GM18907 (cell line): Measurements from ENCODE around the gene SLFNL1.
A peak's percentile ranks its signal among the peaks of the same experiment; 100 is the strongest.

Experiments used
- ATAC-seq: cut with Tn5 transposase; IDR thresholded peaks from one replicate; pipeline ENCODE4 v1.9.1; 2021; ENCODE audit warnings: mild to moderate bottlenecking, moderate library complexity; ENCODE audit not compliant: unreplicated experiment

Gene SLFNL1

DNA sequence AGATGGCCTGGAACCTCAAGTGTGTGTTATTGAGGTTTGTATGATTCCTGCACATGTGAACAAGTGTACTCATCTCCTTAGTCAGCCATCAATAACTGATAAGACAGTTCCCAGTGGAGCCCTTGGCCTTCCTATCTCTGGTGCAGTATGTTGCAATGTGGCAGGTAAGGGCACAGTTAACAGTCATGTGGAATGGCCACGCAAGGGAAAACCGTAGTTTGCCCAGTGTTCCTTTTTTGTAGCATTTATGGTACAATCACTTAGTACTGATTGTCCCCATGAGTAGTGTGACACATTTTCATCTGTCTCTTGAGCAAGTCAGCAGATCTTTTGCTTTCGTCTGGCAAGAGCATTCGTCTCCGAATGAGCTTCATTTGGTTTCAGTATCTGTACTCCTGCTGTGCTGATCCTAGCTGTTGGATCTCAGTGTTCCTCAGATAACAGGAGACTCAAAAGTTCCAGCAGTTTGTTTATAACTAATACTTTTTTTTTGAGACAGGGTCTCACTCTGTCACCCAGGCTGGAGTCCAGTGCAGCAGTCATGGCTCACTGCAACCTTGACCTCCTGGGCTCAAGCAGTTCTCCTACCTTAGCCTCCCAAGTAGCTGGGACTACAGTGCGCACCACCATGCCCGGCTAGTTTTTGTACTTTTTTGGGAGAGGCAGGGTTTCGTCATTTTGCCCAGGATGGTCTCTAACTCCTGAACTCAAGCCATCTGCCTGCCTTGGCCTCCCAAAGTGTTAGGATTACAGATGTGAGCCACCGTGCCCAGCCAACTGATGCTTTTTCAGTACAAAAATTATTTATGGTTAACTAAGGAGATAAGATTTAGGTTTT, 33.9 kb downstream of the SLFNL1 start:
- ATAC-seq, result no peak

DNA sequence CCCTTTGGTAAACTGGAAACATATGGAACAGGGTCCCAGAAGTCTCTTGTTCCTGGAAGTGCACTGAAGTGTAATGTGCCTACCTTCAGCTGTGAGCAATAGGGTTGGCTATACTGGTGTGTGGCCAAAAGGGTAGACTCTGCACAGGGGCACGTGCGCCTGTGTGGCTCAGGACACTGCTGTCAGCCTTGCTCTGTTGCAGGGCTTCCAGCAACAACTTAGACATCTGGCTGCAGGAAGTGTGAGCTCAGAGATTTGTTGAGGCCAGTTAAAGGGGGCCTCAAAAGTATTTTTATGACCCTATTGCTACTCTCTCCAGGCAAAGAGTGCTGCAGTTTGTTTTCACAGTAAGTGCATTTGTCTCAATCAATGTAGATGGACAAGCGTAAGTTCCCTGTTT, 34.6 kb downstream of the SLFNL1 start:
- no peak for ATAC-seq

DNA sequence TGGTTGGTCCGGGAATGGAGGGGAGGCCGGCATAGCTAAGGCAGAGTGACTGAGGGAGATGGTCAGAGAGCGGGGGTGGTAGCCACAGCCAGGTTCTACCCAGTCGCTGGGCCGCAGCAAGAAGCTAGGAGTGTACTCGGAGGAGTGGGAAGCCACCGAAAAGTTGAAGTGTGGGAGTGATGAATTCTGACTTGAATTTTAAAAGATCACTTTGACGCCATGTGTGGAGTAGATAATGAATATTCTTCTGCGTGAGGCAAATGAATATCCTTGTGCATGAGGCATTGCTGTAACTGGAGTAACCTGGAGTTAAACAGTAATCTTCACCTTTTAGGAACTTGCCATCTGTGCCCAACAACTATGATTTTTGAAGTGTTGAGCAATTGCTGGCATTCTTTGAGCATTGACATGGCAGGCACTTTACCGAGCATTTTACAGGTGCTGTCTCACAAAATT, 35.2 kb downstream of the SLFNL1 start:
- ATAC-seq, result no peak

DNA sequence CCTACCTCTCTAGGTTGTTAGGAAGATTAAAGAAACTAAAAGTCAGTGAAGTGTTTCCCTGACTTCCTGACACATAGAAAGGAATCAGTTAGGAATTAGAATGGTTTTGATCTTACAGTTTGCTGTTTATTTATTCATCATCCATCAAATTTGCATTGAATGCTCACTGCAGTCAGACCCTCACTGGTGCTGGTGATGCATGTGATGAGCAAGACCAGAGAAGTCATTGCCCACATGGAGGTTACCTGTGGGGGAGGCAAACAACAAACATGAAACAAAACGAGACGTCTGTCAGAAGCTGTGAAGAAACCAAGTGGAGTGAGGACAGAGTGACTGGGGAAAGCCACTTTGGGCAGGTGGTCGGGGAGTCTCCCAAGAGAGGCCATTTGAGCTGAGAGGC, 35.6 kb downstream of the SLFNL1 start:
- ATAC-seq, result no peak

DNA sequence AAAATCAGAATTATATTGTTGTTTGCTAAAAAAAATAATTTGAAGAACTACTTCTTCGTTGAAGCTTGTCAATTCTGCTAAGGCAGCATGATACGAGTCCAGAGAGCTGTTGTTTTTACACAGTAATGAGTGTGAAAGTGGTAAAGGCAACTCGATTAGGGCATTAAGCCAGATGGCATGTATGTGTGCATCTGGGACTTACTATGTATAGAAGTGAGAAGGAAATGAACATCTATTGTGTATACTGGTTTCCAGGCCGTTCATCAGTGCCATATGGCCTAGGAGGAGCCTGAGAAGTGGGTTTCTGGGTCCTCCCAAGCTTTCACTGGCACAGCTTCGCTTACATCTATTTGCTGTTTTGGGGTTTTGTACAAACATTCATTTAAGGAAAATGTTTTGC, 36.4 kb downstream of the SLFNL1 start:
- ATAC-seq, result no peak

DNA sequence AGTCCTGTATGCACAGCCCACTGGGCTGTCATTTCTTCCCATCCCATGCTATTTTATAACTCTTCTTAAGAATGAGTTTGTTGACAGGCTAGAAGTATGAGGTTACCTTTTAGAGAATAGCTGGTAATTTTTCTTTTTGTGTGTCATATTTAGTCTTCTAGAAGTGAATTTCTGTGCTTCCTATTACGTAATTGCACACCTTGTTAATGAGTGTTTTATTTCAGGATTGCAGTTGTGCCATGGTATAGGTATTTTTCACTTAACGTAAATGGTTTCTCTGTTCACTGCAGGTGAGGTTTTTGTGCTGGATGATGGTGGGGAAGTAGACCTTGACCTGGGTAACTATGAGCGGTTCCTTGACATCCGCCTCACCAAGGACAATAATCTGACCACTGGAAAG, 37.0 kb downstream of the SLFNL1 start:
- no peak for ATAC-seq

DNA sequence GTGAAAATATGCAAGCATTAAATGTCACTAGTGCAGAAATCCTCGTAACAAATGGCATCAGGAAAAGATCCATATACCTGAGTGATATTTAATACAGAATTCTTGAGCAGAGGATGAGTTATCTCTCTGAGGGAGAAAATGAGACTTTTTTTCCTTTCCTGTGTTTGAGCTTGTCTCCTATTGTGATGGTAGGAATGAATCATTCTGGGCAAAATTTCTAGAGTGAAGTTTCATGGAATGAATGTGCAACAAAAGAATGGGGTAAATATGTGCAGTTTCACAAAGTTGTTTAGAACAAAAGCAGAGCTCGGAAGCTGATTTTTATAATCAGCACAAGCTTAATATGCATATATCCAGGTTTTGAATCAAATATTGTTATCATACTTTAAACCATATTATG, 37.5 kb downstream of the SLFNL1 start:
- ATAC-seq, result no peak

DNA sequence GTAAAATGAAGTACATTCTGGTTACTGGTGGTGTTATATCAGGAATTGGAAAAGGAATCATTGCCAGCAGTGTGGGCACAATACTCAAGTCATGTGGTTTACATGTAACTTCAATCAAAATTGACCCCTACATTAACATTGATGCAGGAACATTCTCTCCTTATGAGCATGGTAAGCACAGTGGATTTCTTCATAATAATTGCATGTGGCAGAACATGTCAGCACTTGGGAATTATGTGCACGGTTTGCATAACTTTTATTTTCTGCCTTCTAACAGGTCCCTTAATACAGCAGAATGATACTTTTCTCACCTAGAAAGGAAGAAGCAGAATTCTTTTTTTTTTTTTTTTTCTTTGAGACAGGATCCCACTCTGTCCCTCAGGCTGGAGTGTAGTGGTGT, 38.2 kb downstream of the SLFNL1 start:
- no peak for ATAC-seq

DNA sequence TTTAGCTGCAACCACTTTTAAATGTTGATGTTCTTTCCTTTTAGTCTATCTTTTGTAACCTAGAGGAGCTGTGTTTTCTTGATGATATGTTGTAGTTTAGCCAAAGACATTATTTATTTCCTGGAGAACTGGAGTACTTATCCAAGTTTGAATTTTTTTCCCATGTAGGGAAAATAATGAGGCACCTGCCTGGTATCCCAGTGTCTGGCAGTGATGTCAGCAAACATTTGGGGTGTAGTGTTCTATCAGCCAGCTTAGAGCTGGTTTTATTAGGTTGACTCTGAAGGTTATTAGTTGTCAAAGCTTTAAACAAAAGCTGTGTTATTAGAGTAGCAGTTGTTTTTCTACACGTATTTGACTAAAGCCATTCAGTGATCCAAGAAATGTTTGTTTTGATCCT, 38.8 kb downstream of the SLFNL1 start:
- ATAC-seq, result no peak

DNA sequence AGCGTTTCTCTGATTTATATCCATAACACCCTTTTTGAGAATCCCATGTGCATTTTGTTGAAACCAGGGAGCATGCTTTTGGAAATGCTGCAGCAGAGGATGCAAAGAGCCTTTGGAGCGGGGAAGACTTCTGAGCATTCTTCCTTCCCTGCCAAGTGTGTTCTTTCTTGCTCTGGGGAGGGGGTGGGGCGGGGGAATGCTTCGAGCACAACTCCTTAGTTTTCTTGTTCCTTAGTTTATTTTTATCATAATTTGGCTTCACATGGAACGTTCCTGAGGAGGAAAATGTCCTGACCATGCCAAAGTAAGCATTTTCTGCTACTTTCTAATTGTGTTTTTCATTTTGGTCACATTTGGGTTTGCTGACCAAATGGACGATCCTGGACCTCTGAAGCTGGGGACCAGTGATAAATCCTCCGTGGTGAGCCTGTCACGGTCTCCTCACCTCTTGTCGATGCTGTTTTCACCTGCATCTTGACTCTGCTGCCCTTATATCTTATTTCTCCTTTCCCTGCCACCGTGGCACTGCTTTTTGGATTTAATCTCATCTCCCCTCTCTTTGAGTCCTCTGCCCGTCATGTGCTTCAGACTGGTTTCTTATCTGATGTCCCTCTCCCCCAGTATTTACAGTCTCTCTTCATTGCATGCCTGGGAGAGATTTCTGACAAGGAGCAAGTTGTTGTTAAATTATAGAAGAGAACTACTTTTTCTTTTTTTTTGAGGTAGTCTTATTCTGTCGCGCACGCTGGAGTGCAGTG, 39.7 kb downstream of the SLFNL1 start:
- no peak for ATAC-seq

DNA sequence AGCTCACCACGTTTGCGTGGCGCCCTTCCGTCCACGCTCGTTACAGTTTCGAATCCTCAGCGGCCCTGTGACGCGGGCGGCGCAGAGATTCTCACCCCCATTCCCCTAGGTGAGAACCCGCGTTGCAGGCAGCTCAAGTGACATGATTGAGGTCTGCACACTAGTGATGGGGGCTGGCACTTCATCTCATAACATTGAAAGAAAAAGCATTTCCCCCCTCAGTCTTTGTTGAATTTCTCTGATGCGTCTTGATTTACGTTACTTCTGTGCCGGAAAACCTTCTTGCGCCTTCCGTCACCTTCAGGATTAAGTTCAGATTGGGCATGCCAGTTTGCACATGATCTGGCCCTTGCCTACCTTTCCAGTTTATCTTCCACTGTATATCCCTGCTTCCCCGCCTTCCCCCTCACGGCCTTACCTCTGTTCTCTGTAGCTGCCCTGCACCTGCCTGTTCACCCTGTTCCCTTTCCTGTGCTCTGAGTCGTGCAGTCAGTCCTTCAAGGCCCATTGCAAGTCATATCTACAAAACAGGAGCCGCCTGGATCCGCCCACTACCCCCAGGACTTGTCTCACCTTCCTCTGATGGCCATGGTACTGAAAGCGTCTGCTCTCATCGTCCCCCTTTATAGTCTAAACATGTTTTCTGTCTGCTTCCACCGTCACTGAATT, 40.9 kb downstream of the SLFNL1 start:
- peak; percentile 13 for ATAC-seq

DNA sequence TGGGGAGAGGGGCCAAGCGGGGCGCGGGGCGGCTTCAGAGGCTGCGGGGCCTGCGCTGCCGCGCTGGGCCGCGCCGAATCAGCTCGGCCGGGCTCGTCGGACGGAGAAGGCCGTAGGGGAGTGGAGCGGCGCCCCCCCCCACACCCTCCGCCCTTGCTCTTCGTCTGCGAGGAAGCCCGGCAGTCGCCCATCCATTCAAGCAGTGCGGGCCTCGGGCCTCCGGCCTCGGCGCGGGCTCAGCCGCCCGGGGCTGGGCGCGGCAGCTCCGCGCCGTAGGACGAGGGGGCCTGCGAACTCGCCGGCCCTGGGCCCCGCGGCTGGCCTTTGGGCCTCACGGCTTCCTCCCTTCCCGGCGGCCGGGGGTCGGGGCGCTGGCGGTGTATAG, 41.5 kb downstream of the SLFNL1 start:
- ATAC-seq, result peak; percentile 34

DNA sequence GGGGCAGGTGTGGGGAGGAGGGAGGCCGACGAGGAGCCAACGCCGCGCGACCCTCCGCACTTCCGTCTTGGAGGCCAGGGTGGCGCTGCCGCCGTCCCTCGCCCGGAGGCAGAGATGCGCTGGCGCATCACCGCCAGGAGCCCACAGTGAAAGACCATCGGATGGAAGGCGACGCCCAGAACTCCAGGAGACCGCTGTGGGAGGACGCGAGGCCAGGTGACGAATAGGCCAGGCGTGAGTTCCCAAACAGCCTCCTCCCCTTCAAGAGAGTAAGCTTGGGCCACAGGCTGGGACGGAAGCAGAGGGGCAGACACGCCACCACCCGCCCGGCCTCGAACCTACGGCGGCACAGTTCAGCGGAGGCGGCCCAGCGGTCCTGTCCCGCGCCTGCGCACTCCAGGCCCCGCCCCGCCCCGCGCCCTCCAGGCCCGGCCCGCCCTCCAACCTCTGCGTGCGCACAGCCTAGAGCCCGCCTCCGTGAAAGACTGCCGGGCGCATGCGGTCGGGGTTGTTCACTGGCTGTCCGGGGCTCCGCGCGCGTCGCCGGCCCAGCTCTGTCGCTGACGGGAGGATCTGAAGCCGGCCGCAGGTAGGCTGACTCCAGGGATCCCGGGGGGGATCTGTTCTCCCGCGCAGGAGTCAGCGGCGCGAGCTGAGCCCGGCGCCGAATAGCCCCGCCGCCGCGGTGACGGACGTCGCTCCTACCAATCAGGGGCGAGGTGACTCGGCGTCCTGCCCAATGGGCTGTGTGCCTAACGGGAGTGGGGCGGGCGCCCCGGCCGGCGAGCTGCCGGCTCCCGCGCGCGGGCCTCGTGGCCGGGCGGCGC, 42.1 kb downstream of the SLFNL1 start, which contains the start of gene CTPS1:
Gene CTPS1, plus strand, starts transcription at position 456 of the 827 bp plus-strand sequence. CDS start 3,595 bp downstream, outside the sequence.
- ATAC-seq, result peak; percentile 89

DNA sequence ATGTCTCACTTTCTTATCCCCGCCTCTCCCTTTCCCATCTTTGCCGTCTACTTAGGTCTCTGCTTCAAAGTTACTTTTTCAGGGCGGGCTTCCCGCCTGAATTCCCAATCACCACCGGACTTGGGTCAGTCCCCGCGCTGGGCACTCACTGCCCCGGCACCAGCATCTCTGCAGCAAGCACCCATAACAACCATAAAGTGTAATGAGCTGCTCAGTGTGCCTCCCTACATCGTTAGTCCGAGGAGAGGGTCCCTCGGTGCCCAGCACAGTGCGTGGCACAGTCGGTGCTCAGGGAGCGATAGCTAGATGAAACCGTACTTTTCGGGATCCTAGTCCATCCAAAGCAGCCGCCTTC, 42.7 kb downstream of the SLFNL1 start:
- ATAC-seq, result no peak

DNA sequence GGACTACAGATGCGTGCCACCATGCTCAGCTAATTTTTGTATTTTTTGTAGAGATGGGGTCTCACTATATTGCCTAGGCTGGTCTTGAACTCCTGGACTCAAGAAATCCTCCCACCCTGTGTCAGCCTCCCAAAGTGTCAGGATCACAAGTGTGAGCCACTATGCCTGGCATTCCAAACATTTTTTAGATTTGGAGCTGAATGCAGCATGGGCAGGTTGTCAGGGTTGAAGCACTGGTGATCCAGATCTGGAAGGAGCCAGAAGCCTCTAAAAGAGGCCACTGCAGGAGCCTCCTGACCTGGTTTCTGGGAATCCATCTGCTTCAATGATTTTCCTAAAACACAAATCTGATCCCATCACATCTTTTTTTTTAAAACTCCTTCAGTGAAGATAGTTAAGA, 43.8 kb downstream of the SLFNL1 start:
- no peak for ATAC-seq

DNA sequence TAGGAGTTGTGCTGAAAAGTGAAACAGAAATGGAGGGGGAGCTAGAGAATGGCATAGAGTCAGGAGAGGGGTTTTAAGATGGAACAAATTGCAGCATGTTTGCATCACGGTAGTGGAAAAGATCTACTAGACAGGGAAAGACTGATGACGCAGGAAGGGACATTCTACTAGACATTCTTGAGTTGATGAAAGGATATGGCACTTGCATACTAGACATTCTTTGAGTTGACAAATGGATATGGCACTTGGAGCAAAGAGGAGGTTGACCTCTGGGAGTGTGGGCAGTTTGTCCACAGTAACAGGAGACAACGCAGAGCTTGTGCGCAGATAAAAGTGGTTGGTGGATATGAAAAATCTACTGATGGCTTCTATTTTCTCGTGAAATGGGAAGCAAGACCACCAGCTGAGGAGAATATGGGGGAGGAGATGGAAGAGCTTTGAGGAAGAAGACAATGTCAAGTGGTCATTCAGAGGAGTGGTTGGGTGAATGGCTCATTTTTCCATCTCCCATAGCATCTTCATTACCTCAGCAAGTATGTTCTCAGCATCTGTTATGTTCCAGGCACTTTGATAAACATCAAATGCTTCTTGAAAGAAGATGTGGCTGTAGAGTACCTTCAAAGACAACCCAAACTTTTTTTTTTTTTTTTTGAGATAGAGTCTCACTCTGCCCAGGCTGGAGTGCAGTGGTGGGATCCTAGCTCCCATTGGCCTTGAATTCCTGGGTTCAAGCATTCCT, 44.4 kb downstream of the SLFNL1 start:
- no peak for ATAC-seq

DNA sequence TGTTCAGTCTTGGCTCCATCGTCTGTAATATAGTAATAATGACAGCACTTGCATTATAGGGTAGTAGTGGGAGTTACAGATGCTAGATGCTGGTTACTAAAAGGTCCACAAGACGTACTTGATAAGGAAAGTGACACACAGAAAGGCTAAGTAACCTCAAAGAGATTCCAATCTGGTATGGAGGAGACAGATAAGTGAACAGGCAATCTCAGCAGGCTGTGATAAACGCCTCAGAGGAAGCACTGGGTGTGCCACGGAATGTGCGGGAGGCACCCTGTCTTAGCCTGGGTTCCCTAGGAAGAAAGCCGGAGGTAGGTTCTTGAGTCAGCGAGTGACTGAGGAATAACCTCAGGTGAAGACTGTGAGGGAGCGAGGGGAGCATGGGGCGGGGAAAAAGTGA, 46.6 kb downstream of the SLFNL1 start:
- no peak for ATAC-seq

DNA sequence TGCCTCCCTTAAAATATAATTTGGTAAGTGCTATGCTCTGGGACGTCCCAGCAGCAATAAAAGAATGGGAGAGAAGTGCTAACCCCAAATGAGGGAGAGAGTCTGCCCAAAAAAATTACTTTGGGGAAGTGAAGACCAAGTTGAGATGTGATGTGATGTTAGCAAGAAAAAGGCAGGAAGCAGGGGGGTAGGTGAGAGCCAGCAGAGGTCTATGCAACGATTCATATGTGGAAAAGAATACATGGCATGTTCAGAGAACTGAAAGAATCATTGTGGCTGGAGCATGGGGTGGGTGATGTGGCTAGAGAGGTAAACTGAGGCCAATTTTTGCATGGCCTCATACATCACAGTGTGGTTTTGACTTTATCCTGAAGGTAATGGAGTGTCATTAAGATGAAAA, 47.6 kb downstream of the SLFNL1 start:
- ATAC-seq, result no peak

DNA sequence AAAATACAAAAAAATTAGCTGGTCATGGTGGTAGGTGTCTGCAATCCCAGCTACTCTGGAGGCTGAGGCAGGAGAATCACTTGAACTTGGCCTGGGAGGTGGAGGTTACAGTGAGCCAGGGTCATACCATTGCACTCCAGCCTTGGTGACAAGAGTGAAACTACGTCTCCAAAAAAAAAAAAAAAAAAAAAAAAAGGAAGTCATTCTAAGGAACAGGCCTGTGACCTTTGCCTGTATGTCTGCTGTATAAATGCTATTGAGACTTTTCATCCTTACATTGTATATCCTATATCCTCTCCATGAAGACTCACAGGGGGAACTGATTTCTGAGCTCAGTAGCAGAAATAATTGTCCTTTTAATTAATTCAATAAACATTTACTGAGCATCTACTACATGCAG, 49.6 kb downstream of the SLFNL1 start:
- no peak for ATAC-seq

DNA sequence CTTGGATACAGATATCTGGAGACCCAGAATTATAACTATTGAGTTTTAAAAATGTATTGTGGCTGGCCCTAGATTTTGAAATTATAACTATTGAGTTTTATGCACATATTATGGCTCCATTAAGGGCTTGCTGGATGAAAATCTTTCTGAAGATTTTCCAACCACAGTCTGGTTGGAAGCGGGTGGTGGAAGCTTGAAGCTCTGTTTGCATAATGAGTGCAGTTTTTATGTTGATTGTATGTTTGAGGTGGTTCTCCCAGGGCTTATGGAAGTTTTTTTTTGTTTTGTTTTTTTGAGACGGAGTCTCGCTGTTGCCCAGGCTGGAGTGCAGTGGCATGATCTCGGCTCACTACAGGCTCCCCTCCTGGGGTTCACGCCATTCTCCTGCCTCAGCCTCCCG, 52.1 kb downstream of the SLFNL1 start:
- no peak for ATAC-seq
